Measurements from ENCODE around the gene ADGRD1.

DNA sequence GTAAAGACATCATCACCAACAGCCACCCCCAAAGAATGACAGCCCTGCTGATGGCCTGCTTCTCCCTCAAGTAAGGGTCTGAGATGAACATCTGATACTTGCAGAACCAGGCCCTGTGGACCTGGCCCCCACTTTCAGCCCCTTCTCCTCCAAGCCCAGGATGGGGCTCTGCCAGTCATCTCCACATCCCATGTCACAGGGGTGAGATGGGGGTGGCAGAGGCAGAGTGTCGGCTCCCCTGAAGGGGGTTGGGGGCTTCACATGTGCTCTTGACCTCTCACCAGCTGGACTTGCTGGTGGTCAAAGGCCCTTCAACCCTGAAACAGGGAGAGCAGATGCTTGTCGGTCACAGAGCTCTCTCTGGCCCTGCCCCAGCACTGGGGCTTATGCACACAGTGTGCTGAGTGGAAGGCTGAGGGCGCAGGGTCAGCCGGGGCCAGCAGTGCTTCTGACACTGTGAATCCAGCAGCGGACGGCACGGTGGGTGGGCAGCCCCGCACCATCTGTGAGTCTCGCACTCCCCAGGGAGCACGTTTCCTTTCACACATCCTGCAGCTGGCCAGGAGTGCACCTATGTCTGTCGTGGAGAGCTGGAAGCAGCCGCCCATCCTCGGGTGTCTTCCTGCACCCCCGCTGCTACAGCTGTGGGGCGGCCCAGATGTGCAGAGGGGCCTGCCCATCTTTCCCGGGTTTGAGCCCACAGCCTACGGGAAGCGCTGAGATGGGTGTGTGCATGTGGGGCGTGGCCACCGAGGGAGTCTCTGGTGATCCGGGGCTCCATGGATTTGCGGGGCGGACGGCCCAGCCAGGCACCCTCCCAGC, 94.3 kb downstream of the ADGRD1 start:
- TF ChIP-seq CTCF (IDR thresholded peaks at IDR 0.05; ENCODE audit: low read depth, low read length) (no peak), POLR2A (IDR thresholded peaks at IDR 0.05; ENCODE audit: extremely low read depth, insufficient read length) (no peak)
- TF ChIP-seq, protein P1, sequence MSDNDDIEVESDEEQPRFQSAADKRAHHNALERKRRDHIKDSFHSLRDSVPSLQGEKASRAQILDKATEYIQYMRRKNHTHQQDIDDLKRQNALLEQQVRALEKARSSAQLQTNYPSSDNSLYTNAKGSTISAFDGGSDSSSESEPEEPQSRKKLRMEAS (IDR thresholded peaks at IDR 0.05; ENCODE audit: low read depth, low read length): no peak

All from NB4 (cell line).